Transverse colon (tissue), 4 donors: ENCODE data around the gene CNST.
"Not testable (repeated sequence)": the region's sequence is repeated elsewhere in the genome, so short reads cannot be mapped to it uniquely, and the experiment has no call there.

Source experiments
- CTCF ChIP-seq, 5 experiments: fragments of 200-600 bp in 3 of 5; fragments of 450-650 bp in 2 of 5; sonication (generic) in 3 of 5; IDR thresholded peaks; 1 replicate in 2 of 5; 2 replicates in 3 of 5; pipeline ENCODE4 v1.5.1; 2016 to 2017; ENCODE audit warnings: antibody characterized with exemption in 5 of 5, inconsistent platforms in 3 of 5, mild to moderate bottlenecking in 2 of 5, moderate library complexity in 1 of 5
- POLR2AphosphoS5 ChIP-seq, 3 donors: sonication (generic); formaldehyde crosslinking; IDR thresholded peaks; one replicate each; pipeline ENCODE4 v1.6.1; 2016; ENCODE audit warnings: antibody characterized with exemption in 3 of 3

- not testable (repeated sequence) for TF ChIP-seq POLR2AphosphoS5, CTCF (IDR thresholded peaks at IDR 0.05)
These were observed 39.0 kb downstream of the CNST start for GRCh38 chr1:246605231-246605630.
